ENCODE results near the gene WAC.

WAC gene

GRCh38 chr10:28530751-28531150 is 2.2 kb upstream of the WAC start:
- DNase-seq (ENCODE audit: low spot score), result no peak

GRCh38 chr10:28533186-28533564 is 257 bp downstream of the WAC start:
- no peak for DNase-seq (ENCODE audit: low spot score)

- peak; percentile 60 for DNase-seq (ENCODE audit: low spot score)
Measured at GRCh38 chr10:28533571-28534304, 820 bp downstream of the WAC start.

GRCh38 chr10:28535846-28536245 is 2.9 kb downstream of the WAC start:
- DNase-seq (ENCODE audit: low spot score), result no peak

GRCh38 chr10:28538595-28538994 is 5.7 kb downstream of the WAC start:
- no peak for DNase-seq (ENCODE audit: low spot score)

- DNase-seq (ENCODE audit: low spot score), result no peak
Measured at GRCh38 chr10:28540145-28540544, 7.2 kb downstream of the WAC start.

- no peak for DNase-seq (ENCODE audit: low spot score)
Measured at GRCh38 chr10:28541717-28542365, 8.9 kb downstream of the WAC start.

- DNase-seq (ENCODE audit: low spot score), result no peak
Measured at GRCh38 chr10:28542728-28543127, 9.8 kb downstream of the WAC start.

GRCh38 chr10:28544058-28544457 is 11.1 kb downstream of the WAC start:
- DNase-seq (ENCODE audit: low spot score), result no peak

- no peak for DNase-seq (ENCODE audit: low spot score)
Measured at GRCh38 chr10:28545967-28546644, 13.2 kb downstream of the WAC start.

- no peak for DNase-seq (ENCODE audit: low spot score)
Measured at GRCh38 chr10:28548781-28549498, 16.0 kb downstream of the WAC start.

GRCh38 chr10:28551086-28551485 is 18.2 kb downstream of the WAC start:
- DNase-seq (ENCODE audit: low spot score), result no peak

- no peak for DNase-seq (ENCODE audit: low spot score)
Measured at GRCh38 chr10:28552775-28553174, 19.9 kb downstream of the WAC start.

- DNase-seq (ENCODE audit: low spot score), result no peak
Measured at GRCh38 chr10:28554009-28554408, 21.1 kb downstream of the WAC start.

- no peak for DNase-seq (ENCODE audit: low spot score)
Measured at GRCh38 chr10:28554952-28555351, 22.0 kb downstream of the WAC start.

GRCh38 chr10:28555358-28555757 is 22.4 kb downstream of the WAC start:
- no peak for DNase-seq (ENCODE audit: low spot score)

- DNase-seq (ENCODE audit: low spot score), result no peak
Measured at GRCh38 chr10:28556142-28556541, 23.2 kb downstream of the WAC start.

GRCh38 chr10:28558186-28558585 is 25.3 kb downstream of the WAC start:
- no peak for DNase-seq (ENCODE audit: low spot score)

- DNase-seq (ENCODE audit: low spot score), result peak; percentile 25
Measured at GRCh38 chr10:28558923-28559508, 26.1 kb downstream of the WAC start.

- no peak for DNase-seq (ENCODE audit: low spot score)
Measured at GRCh38 chr10:28559618-28560017, 26.7 kb downstream of the WAC start.

GRCh38 chr10:28560617-28561016 is 27.7 kb downstream of the WAC start:
- DNase-seq (ENCODE audit: low spot score), result no peak

GRCh38 chr10:28561531-28561930 is 28.6 kb downstream of the WAC start:
- no peak for DNase-seq (ENCODE audit: low spot score)

Data from Ammon's horn (tissue), 1 donor.